Chondrocyte (in vitro differentiated cells): ENCODE results near the gene TM6SF1. TPM values are rescaled to one million over a fixed set of nuclear protein-coding genes. Genes with fewer than 3 reads are reported as not detected.

Source experiments
- DNase-seq: peaks from one replicate; pipeline ENCODE4 v3.0.0; 2021; ENCODE audit warnings: mixed read lengths, low spot score
- H3K27ac Mint-ChIP-seq: one replicate; pipeline ENCODE4 v1.8.0; 2021; ENCODE audit warnings: mild to moderate bottlenecking, moderate library complexity, mixed read lengths; ENCODE audit not compliant: unreplicated experiment
- H3K27me3 Mint-ChIP-seq: 2 replicates; pipeline ENCODE4 v1.8.0; 2021; ENCODE audit warnings: low read depth, mixed read lengths
- H3K36me3 Mint-ChIP-seq: 2 replicates; pipeline ENCODE4 v1.8.0; 2021; ENCODE audit warnings: low read depth, mixed read lengths
- H3K4me1 Mint-ChIP-seq: 2 replicates; pipeline ENCODE4 v1.8.0; 2021; ENCODE audit warnings: low read depth, mild to moderate bottlenecking, mixed read lengths
- H3K4me3 Mint-ChIP-seq: one replicate; pipeline ENCODE4 v1.8.0; 2021; ENCODE audit warnings: mild to moderate bottlenecking, moderate library complexity, mixed read lengths; ENCODE audit not compliant: unreplicated experiment
- H3K9me3 Mint-ChIP-seq: 2 replicates; pipeline ENCODE4 v1.8.0; 2021; ENCODE audit warnings: low read depth, mixed read lengths
- microRNA-seq: library from miRNA; unstranded; fragments of <30 nt; microRNA quantifications from one replicate; pipeline ENCODE4 v1.2.0, GENCODE V29; 2020; ENCODE audit warnings: borderline number of aligned reads
- total RNA-seq: library from RNA; stranded (reverse); gene quantifications from 3 replicates; pipeline ENCODE4 v1.2.1, GENCODE V29; 2021
- TF ChIP-seq, protein P1 (sequence below): fragments of 200-600 bp; sonication (generic); IDR thresholded peaks from 2 replicates; pipeline ENCODE4 v1.5.0; 2021; ENCODE audit warnings: antibody characterized with exemption, mild to moderate bottlenecking, moderate library complexity

The TM6SF1 gene
- total RNA-seq, 1 donor from 2014 or later = 22.3 TPM

GRCh38 chr15:83185561-83185960 lies 78.1 kb downstream of the TM6SF1 start:
- peaks cover 1% of the 10 kb centered on the region for H3K36me3 Mint-ChIP-seq
- no peak overlapping the region for H3K4me3 Mint-ChIP-seq
- H3K27ac Mint-ChIP-seq = no peak overlapping the region
- TF ChIP-seq, protein P1, sequence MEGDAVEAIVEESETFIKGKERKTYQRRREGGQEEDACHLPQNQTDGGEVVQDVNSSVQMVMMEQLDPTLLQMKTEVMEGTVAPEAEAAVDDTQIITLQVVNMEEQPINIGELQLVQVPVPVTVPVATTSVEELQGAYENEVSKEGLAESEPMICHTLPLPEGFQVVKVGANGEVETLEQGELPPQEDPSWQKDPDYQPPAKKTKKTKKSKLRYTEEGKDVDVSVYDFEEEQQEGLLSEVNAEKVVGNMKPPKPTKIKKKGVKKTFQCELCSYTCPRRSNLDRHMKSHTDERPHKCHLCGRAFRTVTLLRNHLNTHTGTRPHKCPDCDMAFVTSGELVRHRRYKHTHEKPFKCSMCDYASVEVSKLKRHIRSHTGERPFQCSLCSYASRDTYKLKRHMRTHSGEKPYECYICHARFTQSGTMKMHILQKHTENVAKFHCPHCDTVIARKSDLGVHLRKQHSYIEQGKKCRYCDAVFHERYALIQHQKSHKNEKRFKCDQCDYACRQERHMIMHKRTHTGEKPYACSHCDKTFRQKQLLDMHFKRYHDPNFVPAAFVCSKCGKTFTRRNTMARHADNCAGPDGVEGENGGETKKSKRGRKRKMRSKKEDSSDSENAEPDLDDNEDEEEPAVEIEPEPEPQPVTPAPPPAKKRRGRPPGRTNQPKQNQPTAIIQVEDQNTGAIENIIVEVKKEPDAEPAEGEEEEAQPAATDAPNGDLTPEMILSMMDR = no peak
- DNase-seq = no peak
- H3K9me3 Mint-ChIP-seq = peaks cover 2% of the 10 kb centered on the region
- no peaks in the 10 kb centered on the region for H3K27me3 Mint-ChIP-seq
- H3K4me1 Mint-ChIP-seq = peaks cover 4% of the 10 kb centered on the region

Small RNAs within 50 kb of the gene (microRNA-seq; reads per million reads assigned to microRNA genes)
- not detected for gene MIR4515

Other genes starting within 250 kb of the TM6SF1 start
- 5.9 to 6.9 TPM (median 6.1 TPM) in 3 replicates for gene HOMER2, start 154.9 kb upstream of the TM6SF1 start, total RNA-seq
- gene RAMAC, start 121.4 kb upstream of the TM6SF1 start, total RNA-seq = 19.1 to 21.3 TPM (median 19.4 TPM) in 3 replicates
- gene C15orf40, start 96.0 kb upstream of the TM6SF1 start, total RNA-seq = 14.7 to 15.0 TPM (median 14.9 TPM) in 3 replicates
- 51.4 to 55.0 TPM (median 53.3 TPM) in 3 replicates for gene BTBD1, start 40.4 kb upstream of the TM6SF1 start, total RNA-seq
- gene HDGFL3, start 100.2 kb downstream of the TM6SF1 start, total RNA-seq = 84.3 to 93.1 TPM (median 92.2 TPM) in 3 replicates
- 1.7 to 2.8 TPM (median 2.3 TPM) in 3 replicates for gene BNC1, start 177.0 kb downstream of the TM6SF1 start, total RNA-seq